Body of pancreas (tissue), 4 donors: ENCODE results near the gene OR5K2.

ENCODE experiments used
- POLR2A ChIP-seq, 3 donors: fragments of 450-650 bp; IDR thresholded peaks; one replicate each; pipeline ENCODE4 v1.6.1; 2016; ENCODE audit warnings: antibody characterized with exemption in 3 of 3, mild to moderate bottlenecking in 2 of 3
- TF ChIP-seq, protein P1 (sequence below), 7 experiments: fragments of 450-650 bp in 4 of 7; fragments of 200-600 bp in 3 of 7; sonication (generic) in 3 of 7; IDR thresholded peaks; one replicate each; pipeline ENCODE4 v1.5.1; 2016 to 2019; ENCODE audit warnings: antibody characterized with exemption in 7 of 7

DNA sequence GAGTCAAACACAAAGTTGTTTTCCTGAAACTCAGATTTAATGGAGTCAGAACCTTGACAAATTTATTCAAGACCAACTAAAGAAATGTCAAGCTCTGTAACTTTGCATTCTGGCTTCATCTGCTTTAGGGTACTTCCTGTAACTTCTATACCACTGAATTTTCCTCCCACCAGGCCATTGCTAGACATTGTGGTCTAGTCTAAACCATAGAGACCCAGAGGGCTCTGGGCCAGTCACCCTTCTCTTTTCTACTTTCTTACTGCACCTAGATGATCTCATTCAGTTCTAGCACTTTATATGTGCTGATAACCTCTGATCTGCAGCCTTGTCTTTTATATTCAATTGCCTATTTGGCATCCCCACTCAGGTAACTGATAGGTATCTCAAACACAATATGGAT lies 37.3 kb upstream of the OR5K2 start:
- TF ChIP-seq, protein P1, sequence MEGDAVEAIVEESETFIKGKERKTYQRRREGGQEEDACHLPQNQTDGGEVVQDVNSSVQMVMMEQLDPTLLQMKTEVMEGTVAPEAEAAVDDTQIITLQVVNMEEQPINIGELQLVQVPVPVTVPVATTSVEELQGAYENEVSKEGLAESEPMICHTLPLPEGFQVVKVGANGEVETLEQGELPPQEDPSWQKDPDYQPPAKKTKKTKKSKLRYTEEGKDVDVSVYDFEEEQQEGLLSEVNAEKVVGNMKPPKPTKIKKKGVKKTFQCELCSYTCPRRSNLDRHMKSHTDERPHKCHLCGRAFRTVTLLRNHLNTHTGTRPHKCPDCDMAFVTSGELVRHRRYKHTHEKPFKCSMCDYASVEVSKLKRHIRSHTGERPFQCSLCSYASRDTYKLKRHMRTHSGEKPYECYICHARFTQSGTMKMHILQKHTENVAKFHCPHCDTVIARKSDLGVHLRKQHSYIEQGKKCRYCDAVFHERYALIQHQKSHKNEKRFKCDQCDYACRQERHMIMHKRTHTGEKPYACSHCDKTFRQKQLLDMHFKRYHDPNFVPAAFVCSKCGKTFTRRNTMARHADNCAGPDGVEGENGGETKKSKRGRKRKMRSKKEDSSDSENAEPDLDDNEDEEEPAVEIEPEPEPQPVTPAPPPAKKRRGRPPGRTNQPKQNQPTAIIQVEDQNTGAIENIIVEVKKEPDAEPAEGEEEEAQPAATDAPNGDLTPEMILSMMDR (IDR thresholded peaks at IDR 0.05): no peak
- no peak for TF ChIP-seq POLR2A (IDR thresholded peaks at IDR 0.05)
